GM18507 (cell line): ENCODE data around the gene CALN1.
A peak's percentile ranks its signal among the peaks of the same experiment; 100 is the strongest.
"Not testable (repeated sequence)": the region's sequence is repeated elsewhere in the genome, so short reads cannot be mapped to it uniquely, and the experiment has no call there.

Experiments
- DNase-seq: peaks from one replicate; pipeline ENCODE4 v3.0.0; 2011; ENCODE audit warnings: low read depth; ENCODE audit not compliant: insufficient read length; ENCODE audit errors: extremely low spot score
- FAIRE-seq: peaks from 2 replicates; lab custom pipeline; 2011; peaks lifted over from hg19 to GRCh38; lab: Jason Lieb, UNC

CALN1 gene

GRCh38 chr7:72412121-72412618 lies at the start of gene CALN1:
TSS of gene CALN1 (minus strand) at chr7:72412338.
- FAIRE-seq, DNase-seq: not testable (repeated sequence)

- FAIRE-seq (no peak), DNase-seq (no peak)
These were observed 41.3 kb upstream of the CALN1 start for GRCh38 chr7:72453471-72453870.

- FAIRE-seq, result no peak
- no peak for DNase-seq
These were observed 35.5 kb upstream of the CALN1 start for GRCh38 chr7:72447465-72448204.

GRCh38 chr7:72446591-72447462 lies 34.7 kb upstream of the CALN1 start:
- DNase-seq, result no peak
- FAIRE-seq, result no peak

- no peak for FAIRE-seq
- no peak for DNase-seq
These were observed 34.0 kb upstream of the CALN1 start for GRCh38 chr7:72446131-72446530.

GRCh38 chr7:72445580-72445979 lies 33.4 kb upstream of the CALN1 start:
- no peak for DNase-seq
- FAIRE-seq, result no peak

- DNase-seq (no peak), FAIRE-seq (no peak)
These were observed 32.9 kb upstream of the CALN1 start for GRCh38 chr7:72445075-72445474.

- DNase-seq, result peak; percentile 4
- FAIRE-seq, result no peak
These were observed 32.1 kb upstream of the CALN1 start for GRCh38 chr7:72444026-72444776.

GRCh38 chr7:72441791-72442190 lies 29.7 kb upstream of the CALN1 start:
- FAIRE-seq (no peak), DNase-seq (no peak)

- DNase-seq, result no peak
- no peak for FAIRE-seq
These were observed 26.4 kb upstream of the CALN1 start for GRCh38 chr7:72438491-72438890.

- no peak for DNase-seq
- FAIRE-seq, result no peak
These were observed 25.5 kb upstream of the CALN1 start for GRCh38 chr7:72437610-72438009.

GRCh38 chr7:72437061-72437585 lies 25.0 kb upstream of the CALN1 start:
- DNase-seq (no peak), FAIRE-seq (no peak)

GRCh38 chr7:72435925-72436480 lies 23.9 kb upstream of the CALN1 start:
- no peak for DNase-seq
- FAIRE-seq, result no peak

GRCh38 chr7:72435366-72435765 lies 23.2 kb upstream of the CALN1 start:
- DNase-seq, result no peak
- no peak for FAIRE-seq

- DNase-seq (no peak), FAIRE-seq (no peak)
These were observed 18.4 kb upstream of the CALN1 start for GRCh38 chr7:72430531-72430930.

GRCh38 chr7:72429316-72429715 lies 17.2 kb upstream of the CALN1 start:
- FAIRE-seq (no peak), DNase-seq (no peak)

GRCh38 chr7:72416846-72417245 lies 4.7 kb upstream of the CALN1 start:
- FAIRE-seq (no peak), DNase-seq (no peak)

- FAIRE-seq, result no peak
These were observed 3.4 kb upstream of the CALN1 start for GRCh38 chr7:72415586-72415985.

GRCh38 chr7:72413886-72414285 lies 1.7 kb upstream of the CALN1 start:
- DNase-seq, result no peak
- FAIRE-seq, result no peak

More at GRCh38 chr7:72415586-72415985, 3.4 kb upstream of the CALN1 start:
- DNase-seq, result no peak
